ENCODE data around the gene CLDN5.

Gene CLDN5

DNA sequence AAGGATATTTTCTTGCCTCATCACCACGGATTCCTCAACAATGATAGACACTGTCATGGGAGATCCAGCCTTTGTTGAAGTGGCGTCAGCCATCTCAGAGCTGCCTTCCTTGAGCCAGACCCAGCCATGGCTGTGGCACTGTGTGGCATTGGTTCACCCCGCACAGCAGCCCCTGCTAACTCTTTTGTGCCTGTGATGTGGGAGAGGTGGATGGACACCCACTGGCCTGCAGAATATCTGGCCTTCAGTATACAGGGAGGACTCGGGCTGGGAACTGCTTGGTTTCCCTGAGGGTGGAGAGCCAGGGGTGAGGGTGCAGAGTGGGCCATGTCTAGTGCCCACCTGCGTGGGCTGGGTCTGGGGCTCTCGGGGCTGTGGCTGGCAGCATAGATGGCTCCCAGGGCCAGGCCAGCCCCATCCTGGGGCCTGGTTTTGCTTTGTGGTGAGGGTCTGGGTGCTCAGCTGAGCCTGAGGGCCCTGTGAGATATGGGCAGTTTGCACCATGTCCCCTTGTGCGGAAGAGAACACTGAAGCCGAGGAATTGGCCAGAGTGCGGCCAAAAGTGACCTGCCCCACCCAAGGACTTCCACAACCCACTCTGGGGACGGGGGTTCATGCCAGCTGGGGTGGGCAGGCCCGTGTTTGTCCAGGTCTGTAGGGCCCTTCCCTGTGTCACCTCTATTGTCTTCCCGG lies 6.1 kb downstream of the CLDN5 start:
- H3K4me3 ChIP-seq (ENCODE audit: low read depth, low read length) = no peak overlapping the region
- no peak for DNase-seq (ENCODE audit: low read depth)
- TF ChIP-seq, protein P1, sequence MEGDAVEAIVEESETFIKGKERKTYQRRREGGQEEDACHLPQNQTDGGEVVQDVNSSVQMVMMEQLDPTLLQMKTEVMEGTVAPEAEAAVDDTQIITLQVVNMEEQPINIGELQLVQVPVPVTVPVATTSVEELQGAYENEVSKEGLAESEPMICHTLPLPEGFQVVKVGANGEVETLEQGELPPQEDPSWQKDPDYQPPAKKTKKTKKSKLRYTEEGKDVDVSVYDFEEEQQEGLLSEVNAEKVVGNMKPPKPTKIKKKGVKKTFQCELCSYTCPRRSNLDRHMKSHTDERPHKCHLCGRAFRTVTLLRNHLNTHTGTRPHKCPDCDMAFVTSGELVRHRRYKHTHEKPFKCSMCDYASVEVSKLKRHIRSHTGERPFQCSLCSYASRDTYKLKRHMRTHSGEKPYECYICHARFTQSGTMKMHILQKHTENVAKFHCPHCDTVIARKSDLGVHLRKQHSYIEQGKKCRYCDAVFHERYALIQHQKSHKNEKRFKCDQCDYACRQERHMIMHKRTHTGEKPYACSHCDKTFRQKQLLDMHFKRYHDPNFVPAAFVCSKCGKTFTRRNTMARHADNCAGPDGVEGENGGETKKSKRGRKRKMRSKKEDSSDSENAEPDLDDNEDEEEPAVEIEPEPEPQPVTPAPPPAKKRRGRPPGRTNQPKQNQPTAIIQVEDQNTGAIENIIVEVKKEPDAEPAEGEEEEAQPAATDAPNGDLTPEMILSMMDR (IDR thresholded peaks at IDR 0.05; ENCODE audit: control insufficient read depth, extremely low read depth, insufficient read depth) = no peak

GRCh38 chr22:19517171-19517500 lies 7.1 kb downstream of the CLDN5 start:
- no peak for DNase-seq (ENCODE audit: low read depth)
- TF ChIP-seq, protein P1 (IDR thresholded peaks at IDR 0.05; ENCODE audit: control insufficient read depth, extremely low read depth, insufficient read depth) = no peak
- no peak overlapping the region for H3K4me3 ChIP-seq (ENCODE audit: low read depth, low read length)

DNA sequence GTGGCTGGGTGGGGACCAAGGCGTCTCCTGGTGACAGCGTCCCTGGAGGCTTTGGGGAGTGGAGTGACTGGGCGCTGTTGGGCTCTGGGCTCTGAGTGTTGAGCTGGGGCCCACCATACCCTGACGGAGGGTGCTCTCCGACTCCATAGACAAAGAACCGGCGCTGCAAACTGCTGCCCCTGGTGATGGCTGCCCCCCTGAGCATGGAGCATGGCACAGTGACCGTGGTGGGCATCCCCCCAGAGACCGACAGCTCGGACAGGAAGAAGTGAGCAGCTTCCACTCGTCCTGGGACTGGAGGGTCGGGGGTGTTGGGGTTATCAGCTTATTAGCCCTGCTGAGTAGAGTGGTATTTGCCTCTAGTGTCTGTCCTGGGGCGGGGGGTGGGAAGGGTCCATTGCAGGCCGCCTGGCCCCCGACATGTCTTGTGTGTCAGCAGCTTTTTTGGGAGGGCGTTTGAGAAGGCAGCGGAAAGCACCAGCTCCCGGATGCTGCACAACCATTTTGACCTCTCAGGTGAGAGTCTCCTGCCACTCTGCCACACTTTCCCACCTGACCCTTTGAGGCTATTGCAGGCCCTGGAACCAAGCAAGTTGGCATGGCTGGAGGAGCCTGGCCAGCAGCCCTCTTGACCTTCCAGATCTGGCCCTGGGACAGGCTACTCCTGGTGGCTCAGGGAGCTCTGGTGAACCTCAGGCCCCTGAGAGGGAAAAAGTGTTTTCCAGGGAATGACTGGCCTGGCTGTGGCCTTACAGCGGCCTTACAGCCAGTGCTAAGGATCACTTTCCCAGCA lies 7.6 kb downstream of the CLDN5 start:
- no peak overlapping the region for H3K4me3 ChIP-seq (ENCODE audit: low read depth, low read length)
- TF ChIP-seq, protein P1 (IDR thresholded peaks at IDR 0.05; ENCODE audit: control insufficient read depth, extremely low read depth, insufficient read depth) = no peak
- DNase-seq (ENCODE audit: low read depth) = no peak

DNA sequence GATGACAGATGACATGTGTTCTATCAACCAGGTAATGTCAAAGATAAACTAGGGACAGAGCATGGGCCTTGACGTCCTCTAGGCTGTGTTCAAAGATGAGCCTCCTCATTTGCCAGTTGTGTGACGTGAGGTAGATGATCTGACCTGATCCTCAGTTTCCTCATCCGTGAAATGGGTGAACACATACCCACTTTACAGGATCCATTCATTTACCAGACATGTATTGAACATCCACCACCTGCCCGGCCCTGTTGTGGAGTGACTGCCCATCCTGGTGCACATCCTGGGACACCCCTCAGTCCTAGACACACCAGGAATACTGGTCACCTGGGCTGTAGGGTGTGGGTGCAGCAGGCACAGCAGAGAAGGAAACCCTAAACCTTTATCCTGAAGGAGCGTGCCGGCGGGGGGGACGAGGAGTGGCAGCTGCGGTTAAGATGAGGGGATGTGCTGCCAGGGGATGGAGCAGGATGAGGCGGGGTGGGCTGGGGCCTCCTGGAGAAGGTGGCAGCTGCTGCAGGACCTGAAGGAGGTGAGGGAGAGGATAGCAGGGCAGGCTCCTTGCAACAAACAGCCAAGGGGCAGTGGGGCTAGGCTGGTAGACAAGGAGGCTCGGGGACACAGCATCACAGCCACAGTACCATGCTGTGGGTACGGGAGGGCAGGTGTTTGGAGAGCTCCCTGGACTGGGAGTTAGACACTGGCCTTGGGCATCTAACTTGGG lies 8.4 kb downstream of the CLDN5 start:
- DNase-seq (ENCODE audit: low read depth) = no peak
- TF ChIP-seq, protein P1 (IDR thresholded peaks at IDR 0.05; ENCODE audit: control insufficient read depth, extremely low read depth, insufficient read depth) = no peak

GRCh38 chr22:19514831-19515565 lies 9.2 kb downstream of the CLDN5 start:
- H3K4me3 ChIP-seq (ENCODE audit: low read depth, low read length) = no peak overlapping the region
- no peak for DNase-seq (ENCODE audit: low read depth)
- TF ChIP-seq, protein P1 (IDR thresholded peaks at IDR 0.05; ENCODE audit: control insufficient read depth, extremely low read depth, insufficient read depth) = no peak

More for the DNA sequence above, 8.4 kb downstream of the CLDN5 start:
- H3K4me3 ChIP-seq (ENCODE audit: low read depth, low read length) = no peak overlapping the region

DNA sequence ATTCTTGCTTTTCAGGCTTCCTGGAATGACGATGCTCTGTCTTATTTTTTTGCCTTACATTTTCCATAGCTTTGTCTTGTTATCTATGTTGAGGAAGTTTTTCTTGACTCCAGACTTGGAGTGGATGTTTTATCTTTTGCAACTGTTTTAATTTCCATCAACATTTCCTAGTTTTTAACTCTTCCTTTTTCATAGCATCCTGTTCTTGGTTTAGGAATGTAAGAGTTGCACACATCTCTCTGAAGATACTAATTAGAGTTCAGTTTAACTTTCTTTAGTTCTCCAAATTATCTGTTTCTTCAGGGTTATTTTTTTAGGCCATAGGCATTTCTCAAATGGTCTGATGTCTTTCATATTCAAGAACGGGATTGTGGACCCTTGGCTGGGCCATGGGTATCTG lies 10.4 kb downstream of the CLDN5 start:
- TF ChIP-seq, protein P1 (IDR thresholded peaks at IDR 0.05; ENCODE audit: control insufficient read depth, extremely low read depth, insufficient read depth) = no peak
- H3K4me3 ChIP-seq (ENCODE audit: low read depth, low read length) = no peak overlapping the region
- no peak for DNase-seq (ENCODE audit: low read depth)

Data from LNCaP clone FGC (cell line).